ENCODE results near the gene SLC9A8. TPM values are rescaled to one million over a fixed set of nuclear protein-coding genes. Genes with fewer than 3 reads are reported as not detected.

SLC9A8 gene
- 3.7 and 12.6 TPM in 2 replicates for total RNA-seq

GRCh38 chr20:49812507-49813304, at the start of gene SLC9A8:
Gene SLC9A8 (plus strand): TSS chr20:49812828. CDS start chr20:49812923, 95 bp downstream.

GRCh38 chr20:49915380-49916145, 102.9 kb downstream of the SLC9A8 start, which contains the start of gene SPATA2:
Gene SPATA2 (minus strand): TSS chr20:49915529. CDS start chr20:49908490, 7,039 bp downstream.

GRCh38 chr20:49936153-49937026, 123.8 kb downstream of the SLC9A8 start, which contains the start of gene RNF114:
Gene RNF114 (plus strand): TSS chr20:49936397. CDS start chr20:49936413, 16 bp downstream.

Other genes with a start within 250 kb of the SLC9A8 start
- gene PTGIS, start 244.7 kb upstream of the SLC9A8 start, total RNA-seq: 0.49 and 1.3 TPM in 2 replicates
- gene B4GALT5, start 99.0 kb upstream of the SLC9A8 start, total RNA-seq: 32.1 and 82.2 TPM in 2 replicates
- gene SPATA2, start 102.7 kb downstream of the SLC9A8 start, total RNA-seq: 0.65 and 2.2 TPM in 2 replicates
- 25.1 and 46.3 TPM in 2 replicates for gene RNF114, start 123.6 kb downstream of the SLC9A8 start, total RNA-seq
- gene SNAI1, start 170.2 kb downstream of the SLC9A8 start, total RNA-seq: 0.65 and 1.4 TPM in 2 replicates

All from bladder microvascular endothelial cell (primary cell).